CD4-positive, alpha-beta T cell treated with Interferon alpha-2 for 1 hour (primary cell): ENCODE measurements around the gene ABCC5.
A peak's percentile ranks its signal among the peaks of the same experiment; 100 is the strongest.
"Not testable (repeated sequence)": the region's sequence is repeated elsewhere in the genome, so short reads cannot be mapped to it uniquely, and the experiment has no call there.

Source experiments
- DNase-seq, 2 donors: peaks; one replicate each; pipeline ENCODE4 v3.0.0-alpha.2; 2020 to 2022

ABCC5 gene

DNA sequence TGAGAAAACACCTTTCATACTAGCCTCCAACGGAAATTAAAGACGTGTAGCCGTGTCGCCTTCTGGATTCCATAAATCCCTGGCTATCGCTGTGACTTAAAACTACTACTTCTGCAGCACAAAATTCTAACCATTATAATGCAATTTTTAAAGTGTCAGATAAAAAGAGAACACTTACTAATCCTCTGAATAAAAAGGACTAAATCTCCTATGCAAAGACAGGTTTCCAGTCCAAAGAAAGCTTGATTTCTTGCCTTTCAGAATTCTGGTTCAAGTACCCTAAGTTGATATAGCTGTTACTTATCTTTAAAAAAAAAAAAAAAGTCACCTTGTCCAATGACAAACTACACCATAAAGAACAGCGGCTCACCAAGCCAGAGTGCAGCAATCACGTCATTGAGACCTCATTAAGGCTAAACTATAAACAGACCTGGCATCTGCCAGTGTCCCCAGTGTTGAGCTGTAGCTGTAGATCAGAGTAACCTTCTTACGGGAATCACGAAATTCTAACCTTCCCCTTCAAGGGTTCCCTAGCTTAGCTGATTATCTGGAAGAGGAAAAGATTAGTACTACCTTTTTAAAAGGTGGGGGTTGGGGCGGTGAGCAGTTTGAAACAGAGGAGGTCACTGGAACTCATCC is 2.2 kb downstream of the ABCC5 start:
- DNase-seq, result no peak

DNA sequence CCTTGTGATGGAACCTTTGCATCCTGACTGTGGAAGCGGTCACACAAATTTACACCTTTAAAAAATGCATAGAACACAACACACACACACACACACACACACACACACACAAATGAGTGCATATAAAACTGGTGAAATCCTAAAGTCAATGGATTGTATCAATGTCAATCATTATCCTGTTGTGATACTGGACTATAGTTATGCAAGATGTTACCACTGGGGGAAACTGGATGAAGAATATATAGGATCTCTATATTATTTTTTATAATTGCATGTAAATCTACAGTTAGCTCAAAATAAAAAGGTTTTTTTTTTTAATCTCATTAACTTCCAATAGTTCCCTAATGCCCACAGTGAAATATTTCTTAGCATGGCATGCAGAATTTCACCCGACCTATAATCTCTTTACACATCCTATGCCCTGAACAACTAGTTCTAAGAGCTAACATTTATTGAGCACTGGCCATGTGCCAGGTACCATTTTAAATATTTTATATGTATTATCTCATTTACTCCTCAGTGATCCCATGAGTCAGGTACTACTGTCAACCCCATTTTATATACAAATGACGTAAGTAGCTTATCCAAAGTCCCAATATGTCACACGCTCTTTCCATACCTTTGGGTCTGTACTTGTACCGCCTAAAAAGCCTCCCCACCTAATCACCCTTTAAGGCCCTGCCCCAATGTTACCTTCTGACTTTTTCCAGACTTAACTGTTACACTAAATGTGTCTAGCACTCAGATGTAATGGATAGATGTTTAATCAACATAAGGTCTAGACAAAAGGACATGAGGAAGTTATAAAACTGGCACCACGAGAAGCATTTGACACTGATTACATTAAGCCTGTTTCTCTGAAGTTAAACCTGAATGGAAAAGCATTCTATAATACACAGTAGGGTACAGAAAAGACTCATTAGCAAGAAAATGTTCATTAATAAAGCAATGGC is 5.5 kb downstream of the ABCC5 start:
- DNase-seq, result no peak

DNA sequence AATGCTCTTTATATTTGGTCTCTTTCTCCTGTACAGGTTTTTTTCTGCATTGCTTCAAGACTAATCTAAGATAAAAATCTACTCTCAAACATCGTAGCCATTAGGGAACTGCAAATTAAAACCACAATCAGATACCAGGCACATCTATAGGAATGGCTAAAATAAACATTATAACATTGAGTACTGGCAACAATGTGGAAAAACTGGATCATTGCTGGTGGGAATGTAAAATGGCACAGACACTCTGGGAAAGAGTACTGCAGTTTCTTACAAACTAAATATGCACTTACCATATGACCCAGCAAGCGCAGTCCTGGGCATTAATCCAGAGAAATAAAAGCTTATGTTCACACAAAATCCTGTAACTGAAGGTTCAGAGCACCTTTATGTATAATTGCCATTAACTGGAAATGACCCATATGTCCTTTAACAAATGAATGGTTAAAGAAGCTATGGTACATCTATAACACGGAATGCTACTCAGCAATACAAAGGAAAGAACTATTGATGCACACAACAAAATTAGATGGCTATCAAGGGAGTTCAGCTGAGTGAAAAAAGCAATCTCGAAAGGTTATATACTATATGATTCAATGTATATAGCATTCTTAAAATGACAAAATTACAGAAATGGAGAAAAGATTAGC is 6.3 kb downstream of the ABCC5 start:
- DNase-seq, result no peak

DNA sequence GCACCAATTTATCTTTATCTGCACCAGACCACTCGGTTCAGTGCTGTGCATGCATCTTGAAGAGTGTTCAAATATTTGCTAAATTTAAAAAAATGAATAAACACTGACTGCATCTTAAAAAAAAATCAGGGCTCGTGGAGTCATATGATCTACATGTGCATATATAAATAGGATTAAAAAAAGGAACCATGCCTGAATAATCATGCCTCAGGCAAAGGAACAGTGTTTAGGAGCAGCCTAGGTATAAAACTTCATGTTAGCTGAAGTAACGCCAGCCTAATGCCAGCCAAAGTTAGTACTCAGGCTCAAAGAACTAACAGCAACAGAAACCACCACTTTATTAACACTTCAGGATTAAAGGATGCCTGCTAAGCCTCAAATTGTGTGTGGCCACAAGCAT is 9.5 kb downstream of the ABCC5 start:
- DNase-seq, result no peak

DNA sequence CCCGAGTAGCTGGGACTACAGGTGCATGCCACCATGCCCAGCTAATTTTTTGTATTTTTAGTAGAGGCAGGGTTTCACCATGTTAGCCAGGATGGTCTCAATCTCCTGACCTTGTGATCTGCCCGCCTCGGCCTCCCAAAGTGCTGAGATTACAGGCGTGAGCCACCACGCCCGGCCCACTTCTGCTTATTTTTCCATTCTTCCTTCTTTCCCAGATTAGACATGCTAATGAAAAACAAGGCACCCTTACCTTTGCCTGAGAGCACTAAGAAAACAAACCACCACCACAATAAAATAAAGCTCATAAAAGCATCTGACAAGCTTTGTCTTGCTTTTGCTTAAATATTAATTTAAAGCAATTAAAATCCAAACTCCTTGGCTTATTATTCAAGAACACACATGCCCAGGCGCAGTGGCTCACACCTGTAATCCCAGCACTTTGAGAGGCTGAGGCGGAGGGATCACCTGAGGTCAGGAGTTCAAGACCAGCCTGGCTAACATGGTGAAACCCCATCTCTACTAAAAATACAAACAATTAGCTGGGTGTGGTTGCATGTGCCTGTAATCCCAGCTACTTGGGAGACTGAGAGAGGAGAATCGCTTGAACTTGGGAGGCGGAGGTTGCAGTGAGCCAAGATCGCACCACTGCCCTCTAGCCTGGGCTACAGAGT is 10.4 kb downstream of the ABCC5 start:
- DNase-seq, result not testable (repeated sequence)

DNA sequence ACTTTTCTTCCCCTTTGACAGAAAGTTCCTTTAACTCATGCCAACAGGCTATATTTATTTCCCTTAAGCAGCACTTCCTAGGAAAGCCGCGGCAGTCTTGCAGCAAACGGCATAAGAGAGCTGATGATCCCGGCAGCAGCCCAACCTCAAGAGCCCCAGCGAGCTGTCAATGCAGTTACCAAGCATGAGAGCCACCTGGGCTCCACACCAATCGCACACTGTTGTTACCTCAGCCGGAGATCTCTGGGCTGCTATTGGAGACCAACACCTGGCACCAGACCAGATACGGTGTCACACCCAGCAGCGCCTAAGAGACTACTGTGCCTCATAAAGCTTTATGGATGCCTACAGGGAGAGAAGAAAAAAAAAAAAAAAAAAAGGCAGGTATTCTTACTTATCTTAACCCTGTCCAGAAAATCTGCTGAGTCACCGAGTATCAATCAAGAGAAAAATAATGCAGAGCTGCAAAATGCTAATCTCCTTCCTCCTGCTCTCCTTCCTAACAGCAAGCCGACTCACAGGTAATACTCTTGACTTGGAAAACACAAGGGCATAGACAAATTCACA is 11.7 kb downstream of the ABCC5 start:
- DNase-seq, result peak; percentile 1 to 4

DNA sequence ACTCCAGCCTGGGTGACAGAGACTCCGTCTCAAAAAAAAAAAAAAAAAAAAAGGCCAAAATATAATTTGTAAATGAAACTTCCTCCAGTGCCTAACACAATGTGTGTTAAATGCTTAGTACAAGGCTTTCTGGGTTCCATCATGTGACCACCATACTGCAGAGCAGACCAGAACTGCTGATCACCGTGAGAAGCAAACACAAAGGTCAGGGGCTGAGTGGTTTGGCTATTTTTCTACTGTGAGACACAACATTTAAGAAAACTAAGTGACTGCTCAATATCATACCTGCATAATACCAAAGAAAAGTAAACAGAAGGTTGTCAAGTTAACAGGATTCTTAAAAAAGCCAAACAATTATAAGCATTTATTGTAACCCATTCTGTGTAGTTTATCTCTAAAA is 13.2 kb downstream of the ABCC5 start:
- no peak for DNase-seq

DNA sequence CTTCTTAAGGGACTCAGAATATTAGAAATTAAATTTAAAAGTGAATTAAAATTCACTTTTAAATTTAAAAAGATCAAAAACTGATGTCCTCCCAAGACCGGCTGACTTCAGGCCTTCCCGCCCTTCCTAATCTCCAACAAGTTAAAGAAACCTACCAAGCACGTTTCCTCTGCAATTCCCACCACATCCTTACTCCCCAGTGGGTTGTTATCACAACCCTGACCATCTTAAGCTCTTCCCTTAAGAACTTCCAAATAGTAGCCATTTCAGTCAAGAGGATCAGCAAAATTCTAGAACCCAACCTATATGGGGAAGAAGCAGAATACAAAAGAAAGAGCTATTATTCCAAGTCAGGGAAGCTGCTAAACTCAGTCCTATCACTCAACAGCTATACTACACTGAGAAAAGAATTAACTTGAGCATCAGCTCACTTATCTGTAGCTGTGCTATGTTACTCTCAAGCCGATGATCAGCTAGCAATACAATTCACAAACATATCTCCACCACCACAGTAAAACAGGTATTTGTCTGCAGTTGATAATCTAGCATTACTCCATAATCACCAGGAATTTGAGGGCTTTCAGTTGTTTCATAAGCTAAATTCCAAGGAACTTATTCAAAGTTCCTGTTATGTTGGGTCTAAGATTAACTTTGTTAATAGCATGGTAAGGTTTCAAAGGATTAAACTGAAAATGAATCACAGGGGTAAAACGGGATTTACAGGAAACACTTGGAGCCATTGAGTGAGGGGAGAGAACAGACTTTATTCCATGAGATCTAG is 14.3 kb downstream of the ABCC5 start:
- DNase-seq, result no peak

DNA sequence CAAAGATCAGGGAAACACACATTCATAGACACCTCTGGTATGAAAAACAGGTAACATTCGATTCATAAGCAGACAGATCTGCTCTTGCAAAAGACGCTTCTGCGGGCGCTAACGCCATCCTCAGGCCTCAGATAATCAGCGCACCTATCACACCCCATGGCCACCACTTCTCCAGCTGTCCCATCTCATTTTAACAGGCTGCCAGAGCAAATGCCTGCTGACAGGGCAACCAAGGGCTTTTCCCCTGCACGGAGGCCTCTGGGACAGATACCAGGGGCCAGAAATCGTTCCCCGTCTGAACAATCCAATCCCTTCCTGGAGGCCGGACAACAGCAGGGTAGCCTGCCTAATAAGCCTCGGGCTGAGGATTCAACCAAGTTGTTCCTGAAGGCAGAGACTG is 15.2 kb downstream of the ABCC5 start:
- no peak for DNase-seq

DNA sequence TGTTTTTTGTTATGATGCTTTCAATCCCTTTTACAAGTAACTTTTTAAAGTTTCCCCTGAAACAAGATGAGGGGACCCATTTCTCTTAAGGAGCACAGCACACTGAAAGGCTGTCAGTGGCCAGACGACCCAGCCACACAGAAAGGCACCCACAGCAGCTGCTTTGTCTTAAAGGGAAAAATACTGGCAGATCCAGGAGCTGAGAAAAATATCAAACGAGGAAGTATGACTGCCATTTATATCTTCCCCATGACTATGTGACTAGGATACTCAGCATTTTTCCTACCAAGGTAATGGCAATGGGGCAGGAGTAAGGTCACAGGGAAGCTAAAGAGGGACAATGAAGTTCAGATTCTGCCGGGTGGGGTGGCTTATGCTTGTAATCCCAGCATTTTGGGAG is 15.9 kb downstream of the ABCC5 start:
- DNase-seq, result no peak

DNA sequence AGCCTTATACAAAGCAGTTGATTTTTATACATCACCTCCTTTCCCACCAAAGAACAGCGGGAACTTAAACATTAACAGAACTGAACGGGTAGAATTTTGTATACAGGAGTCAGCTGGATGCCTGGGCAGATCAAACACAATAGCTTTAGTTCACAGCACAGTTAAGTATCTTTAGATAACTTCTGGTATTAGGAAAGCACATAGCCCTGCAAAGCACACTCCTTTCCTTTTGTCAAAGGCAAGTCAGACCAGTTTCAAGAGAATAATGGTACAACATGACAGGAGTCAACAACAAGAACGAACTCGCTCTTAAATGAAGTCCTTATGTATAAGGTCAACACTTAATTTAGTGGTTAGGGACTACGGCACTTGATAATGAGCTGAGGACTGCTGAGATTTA is 26.3 kb downstream of the ABCC5 start:
- no peak for DNase-seq

DNA sequence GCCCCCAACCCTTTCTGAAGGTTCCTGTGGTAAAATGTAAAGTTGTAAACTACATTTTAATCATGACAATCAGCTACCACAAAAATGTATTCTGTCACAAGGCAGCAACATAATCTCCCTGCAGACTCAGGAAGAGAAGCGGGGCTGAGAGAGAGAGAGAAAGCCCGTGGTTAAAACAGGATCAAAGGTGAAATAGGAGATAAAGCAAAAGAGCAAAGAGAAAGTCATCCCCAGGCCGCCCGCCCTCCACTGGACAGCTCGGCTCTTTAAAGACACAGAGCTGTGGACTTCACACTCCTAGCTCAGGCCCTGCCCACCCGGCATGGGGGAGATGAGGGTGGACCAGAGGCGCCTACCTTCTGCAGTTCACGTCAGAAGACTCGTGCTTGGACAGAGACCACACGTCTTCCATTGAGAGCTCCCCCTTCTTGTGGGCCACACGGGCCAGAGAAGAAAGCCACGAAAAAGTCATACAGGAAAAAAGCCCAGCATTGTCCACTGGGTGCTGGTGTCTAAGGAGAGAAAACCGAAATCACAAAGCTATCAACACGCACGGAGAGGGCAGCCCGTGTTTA is 29.4 kb downstream of the ABCC5 start:
- no peak for DNase-seq

DNA sequence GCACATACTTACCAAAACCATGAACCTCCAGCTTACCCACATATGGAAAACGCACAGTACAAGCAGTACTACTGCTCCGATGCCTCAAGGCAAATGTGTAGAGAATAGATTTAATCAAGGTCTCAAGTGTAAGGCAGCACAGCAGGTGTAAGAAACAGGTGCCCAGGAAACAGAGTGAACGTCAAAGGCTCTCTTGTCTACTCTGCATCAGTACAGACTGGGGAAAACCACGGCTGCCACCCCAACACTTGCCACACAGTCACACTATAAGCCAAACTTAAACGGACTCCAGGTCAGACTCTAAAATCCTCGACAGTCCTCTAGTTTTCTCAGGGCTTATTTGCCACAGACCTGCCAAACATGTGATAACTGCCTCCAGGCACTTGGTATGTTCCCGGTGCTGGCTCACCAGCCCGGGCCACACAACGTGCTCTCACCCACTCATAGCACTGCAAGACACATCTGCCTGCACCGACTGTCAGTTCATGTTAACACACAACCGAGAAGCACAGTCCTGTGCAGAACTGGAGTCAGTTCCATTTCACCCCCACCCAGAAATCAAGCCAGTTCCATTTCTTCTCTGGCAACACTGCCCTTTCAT is 30.6 kb downstream of the ABCC5 start:
- DNase-seq, result no peak

DNA sequence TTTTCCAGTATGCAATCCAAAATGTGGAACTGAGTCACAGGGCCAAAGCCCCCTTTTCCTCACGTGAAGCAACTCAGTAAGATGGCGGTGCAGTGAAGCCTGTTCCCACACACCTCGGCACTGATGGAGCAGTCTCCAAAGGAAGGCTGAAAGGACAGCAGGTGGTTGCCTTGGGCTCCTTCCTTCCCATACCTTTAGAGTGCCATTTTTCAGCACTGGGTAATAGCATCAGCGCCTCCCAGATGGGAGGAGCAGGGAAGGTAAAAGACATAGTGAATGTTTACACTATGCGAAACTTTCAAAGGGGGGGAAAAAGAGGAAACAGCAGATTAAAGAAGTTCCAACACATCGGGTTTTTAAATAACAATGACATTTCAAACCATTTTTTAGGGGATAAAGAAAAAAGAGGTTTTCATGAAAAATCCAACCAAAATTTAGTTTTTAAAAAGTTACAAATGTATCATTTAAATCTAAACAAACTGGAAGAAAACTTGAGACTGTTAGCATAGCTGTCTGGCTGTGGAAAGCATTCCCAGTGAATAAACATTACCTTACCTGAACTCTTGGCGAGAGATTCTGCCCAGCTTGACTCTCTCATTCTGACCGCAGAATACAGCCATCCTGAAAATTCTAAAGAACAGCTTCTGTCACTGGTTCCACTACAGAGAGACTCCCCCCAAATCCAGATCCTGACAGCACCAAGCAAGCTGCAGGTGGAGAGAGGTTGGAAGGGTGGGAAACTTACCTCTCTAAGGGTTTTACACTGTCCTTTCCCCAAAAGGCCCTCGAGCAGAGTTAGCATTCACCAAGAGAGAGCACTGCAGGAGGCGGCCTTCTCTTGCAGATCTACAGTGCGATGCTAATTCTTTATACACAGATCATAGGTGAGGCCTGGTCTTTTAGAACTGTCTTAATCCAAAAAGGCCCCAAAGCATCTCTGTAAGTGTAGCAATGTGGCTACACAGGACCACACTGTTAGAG is 32.6 kb downstream of the ABCC5 start:
- DNase-seq, result no peak

DNA sequence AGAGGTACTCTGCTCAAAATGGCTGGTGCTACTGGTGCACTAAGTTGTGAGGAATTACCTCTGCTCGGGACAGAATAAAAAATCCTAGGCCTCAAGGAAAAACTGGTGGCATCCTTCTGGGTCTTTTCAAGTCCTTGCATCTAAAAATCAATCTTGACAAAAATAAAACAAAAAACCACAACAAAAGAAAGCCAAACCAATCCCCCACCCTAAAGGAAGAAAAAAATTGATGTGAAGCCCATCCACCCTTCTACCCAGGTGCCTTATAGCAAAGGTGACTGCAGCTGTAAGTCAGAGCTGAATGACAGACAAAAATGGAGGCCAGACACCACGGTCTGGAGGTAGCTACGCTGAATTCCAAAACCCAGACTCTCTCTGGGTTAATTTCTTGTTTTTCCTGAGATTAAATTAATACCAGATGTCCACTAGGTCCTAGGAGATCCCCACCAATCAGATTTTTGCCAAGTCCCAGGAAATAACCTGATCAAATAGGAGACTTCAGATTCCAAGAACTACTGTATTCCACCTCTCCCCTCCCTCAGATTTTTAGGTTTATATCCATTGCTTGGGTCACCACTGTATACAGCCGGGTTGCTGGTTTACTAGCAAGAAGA is 33.5 kb downstream of the ABCC5 start:
- no peak for DNase-seq

DNA sequence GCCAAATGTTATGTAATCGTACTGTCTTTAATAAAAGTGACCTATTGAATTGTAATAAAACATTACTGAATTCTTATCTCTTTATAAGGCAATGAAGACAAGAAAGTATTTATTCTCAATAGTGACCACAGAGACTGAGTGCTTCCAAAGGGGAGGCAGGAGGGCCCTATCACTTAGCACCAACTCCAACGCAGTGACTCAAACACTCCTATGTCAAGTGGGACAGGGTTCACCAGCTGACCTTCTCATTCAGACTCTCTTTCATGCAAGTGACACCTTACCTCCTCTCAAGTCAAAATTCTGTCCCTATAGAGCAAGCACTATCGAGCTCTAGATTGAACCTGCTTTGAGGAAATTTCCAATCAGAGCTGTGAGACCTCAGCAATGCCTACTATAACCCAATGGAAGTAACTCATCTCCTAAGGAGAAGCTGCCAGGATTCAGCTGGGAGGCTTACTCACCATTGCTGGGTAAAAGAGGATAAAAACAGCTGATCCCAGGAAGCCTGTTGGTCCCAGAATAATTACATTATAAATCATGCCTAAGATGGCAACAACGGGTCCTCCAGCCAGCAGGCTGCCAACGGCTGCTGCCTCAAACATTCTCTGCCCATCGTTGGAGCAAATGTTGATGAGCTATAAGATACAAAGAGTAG is 35.6 kb downstream of the ABCC5 start:
- DNase-seq, result no peak

DNA sequence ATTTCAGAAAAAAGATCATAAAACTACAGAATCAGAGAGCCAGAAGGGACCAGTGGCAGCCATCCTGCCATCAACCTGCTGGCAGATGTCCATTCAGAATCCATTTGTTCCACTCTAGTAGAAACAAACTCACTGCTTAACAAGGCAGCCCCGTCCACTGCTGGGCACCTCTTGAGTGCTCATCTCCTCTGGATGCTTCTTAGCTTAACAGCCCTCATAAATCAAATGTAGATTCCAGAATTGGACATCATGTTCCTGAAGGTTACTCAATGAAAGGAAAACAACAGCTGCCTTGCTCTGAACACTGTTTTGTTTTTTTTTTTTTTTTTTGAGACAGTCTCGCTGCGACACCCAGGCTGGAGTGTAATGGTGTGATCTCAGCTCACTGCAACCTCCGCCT is 37.3 kb downstream of the ABCC5 start:
- DNase-seq, result no peak

DNA sequence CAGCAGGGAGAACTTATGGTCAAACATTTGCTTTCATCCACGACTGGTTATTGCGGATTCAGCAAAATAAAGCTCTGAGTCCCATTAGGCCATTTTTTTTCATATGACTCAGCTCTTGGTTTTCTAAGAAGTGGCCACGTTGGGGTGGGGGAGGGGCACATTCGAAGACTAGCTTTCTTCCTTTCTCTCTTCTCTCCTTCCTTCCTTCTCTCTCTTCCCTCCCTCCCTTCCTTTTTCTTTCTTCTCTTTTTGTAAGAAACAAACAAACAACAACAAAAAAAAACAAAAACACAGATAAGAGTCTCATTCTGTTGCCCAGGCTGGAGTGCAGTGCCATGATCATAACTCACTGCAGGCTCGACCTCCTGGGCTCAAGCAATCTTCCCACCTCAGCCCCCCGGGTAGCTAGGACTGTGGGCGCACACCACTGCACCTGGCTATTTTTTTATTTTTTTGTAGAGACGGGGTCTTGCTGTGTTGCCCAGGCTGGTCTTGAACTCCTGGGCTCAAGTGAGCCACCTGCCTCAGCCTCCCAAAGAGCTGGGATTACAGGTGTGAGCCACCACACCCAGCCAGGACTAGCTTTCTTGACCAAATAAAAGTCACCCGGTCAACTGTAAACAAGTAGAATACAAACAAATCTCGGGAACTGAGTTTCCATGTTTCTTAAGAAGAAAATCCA is 41.6 kb downstream of the ABCC5 start:
- no peak for DNase-seq
